GM18909 (cell line): Measurements from ENCODE around the gene CDH12.
"Not testable (repeated sequence)": the region's sequence is repeated elsewhere in the genome, so short reads cannot be mapped to it uniquely, and the experiment has no call there.

Experiments used
- ATAC-seq: cut with Tn5 transposase; IDR thresholded peaks from one replicate; pipeline ENCODE4 v1.9.1; 2021; ENCODE audit warnings: mild to moderate bottlenecking; ENCODE audit not compliant: unreplicated experiment, poor library complexity

Gene CDH12

DNA sequence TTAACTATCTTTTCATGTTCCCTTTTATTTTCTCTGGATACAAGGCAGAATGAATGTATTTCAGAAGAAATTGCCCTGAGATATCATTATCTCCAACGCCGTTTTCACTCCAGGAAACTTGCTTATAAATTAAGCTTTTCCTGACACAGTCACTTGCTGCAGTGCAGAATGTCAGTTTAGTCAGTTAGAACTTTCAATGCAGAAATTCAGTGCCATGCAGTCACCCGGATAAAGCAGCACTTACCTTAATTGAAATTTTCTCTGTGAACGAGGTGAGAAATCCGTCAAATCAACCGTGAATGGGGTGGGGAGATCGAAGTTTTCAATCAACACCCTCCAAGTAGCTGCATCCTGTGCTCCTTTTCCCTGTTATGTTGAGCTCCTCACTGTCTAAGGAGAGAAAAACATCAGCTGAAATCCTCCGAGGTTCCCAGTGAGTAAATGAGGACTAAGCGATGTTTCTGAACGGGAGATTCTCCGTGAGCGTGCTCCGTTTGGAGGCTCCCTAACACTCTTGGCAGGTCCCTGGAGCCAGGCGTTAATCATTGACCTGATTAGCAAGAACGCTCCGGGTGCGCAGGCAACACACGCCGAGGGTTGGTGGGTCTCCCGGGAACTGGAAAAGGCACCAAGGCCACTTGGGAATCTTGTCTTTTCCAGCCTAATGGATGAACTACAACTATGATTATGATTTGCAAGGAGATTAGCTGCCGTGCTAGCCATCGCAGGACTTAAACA, 640.7 kb downstream of the CDH12 start:
- ATAC-seq: not testable (repeated sequence)

DNA sequence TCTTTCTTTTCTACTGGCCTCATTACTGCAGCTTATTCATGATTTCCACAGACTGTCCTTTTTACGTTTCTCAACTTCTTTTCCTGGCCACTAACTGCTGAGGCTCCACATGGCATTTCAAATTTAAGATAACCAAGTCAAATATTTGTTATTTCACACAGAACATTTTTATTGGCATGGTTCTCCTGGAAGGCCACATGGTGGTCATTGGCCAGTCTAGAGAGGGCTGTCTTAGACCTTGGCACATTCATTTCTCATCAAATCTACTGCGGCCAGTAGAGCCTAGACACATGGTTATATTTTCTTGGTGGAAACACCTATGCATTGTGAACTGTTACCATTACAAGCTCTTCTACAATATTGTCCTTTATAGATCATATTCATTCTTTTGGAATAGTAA, 644.7 kb downstream of the CDH12 start:
- ATAC-seq: not testable (repeated sequence)

DNA sequence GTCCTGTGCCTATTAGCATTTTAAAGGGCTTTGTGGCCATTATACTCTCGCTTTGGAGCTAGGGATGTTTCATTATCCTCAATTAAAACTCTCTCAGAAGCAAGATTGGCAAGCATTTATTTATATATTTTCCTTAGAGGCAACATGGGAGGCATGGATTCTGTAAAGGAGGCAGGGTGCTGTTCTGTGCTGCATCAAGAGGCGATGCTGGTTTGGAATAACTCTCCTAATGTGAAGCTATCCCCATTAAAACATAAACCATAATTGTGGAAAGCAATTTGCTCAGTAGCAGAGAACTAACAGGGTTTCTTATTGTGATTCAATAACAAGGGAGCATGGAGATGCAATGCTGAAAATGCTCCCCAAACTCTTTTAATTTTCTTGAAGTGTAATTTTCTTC, 664.5 kb downstream of the CDH12 start:
- ATAC-seq: not testable (repeated sequence)

DNA sequence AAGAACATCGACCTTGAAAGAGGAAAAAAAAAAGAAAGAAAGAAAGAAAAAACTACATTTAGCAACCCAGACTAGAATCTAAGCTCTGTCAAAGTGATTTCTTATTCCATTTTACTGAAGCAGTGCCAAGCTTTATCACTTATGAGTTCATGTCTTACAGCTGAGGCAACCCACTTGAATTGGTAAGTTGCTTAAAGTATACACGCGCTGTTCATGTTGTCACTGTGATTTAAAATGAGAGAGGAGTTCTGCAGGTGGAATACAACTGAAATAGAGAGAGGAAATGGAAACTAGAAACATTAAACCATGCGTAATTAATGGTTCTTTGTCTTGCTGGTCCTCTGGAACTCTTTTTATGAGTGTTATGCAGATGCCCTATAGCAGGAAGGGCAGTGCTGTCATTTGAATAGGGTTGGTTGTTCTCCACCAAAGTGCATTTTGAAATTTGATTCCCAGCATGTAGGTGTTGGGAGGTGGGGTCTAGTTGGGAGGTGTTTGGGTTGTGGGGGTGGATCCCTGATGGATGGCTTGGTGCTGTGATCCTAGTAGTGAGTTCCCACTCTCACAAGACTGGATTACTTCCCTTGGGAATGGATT, 665.4 kb downstream of the CDH12 start:
- ATAC-seq: not testable (repeated sequence)

DNA sequence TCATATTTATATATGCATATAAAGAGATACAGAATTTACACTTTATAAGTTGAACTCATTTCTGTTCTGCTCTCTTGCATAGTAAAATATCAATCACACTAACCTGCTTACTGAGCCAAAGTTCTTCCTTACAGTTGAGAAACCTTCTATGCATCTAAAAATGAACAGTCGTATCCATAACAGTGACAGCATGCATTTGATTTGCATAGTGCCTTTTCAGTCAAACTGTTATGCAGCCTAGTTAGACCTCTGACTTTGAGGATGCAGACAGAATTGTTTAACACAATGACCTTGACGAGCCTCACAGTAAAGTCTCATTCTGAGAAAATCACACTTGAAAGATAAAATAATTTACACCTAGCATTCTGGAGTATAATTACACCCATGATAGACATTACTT, 683.9 kb downstream of the CDH12 start:
- ATAC-seq: not testable (repeated sequence)

DNA sequence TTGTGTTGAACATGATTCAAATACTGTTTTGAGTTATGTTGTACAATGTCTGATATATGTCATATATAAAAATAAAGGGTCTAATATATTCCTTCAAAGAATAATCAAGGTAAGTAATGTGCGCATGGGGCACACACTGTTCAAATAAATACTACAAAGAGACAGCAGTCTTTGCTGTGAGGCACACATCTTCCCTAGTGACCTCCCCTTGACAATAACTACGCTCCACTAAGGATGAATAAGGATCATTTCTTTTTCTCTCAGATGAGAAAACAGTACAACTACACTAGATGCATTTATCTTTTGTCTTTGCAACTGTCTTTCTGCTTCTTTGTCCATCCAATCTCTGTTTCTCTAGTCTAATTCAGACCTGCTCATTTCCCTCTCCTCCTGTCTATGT, 684.4 kb downstream of the CDH12 start:
- ATAC-seq: not testable (repeated sequence)

DNA sequence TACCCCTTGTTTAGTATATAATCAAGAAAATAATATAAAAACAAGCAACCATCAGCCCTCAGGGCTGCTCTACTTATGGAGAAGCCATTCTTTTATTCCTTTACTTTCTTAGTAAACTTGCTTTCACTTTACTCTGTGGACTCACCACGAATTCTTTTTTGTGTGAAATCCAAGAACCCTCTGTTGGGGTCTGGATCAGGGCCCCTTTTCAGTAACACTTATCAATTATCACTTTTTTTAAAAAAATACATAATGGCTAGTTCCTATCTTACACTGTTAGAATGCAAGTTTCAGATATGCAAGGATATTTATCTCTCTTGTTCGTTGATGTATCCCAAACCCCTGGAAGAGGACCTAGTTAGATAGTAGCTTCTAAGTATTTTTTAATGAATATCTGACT, 687.2 kb downstream of the CDH12 start:
- not testable (repeated sequence) for ATAC-seq

DNA sequence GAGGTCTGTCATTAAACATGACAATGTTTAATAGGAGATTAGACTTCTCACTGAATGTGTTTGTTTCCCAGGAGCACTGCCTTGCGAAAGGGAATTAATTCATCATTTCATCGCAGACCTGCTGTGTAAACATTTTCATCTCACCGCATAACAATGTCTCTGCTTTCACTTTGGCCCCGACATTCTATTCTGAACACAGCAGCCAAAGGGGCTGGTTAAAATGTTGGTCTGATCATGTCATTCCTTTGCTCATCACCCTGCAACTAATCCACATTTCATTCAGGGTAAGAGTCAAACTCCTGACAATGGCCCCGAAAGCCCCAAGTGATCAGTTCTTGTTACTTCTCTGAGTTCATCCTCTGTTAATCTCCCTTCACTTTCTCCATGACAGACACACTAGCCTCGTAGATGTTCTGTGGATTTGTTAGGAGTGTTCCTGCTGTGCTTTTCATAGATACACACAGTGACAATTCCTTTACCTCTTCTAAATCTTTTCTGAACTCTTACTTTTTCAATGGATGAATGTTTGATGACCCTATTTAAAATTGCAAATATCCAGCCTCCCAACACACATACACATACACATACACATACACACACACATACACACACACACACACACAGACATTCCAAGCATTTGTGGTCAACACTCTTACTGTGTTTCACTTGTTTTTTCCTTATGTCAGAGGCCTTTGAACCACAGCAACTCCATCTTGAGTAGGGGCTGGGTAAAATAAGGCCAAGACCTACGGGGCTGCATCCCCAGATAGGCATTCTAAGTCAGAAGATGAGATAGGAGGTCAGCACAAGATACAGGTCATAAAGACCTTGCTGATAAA, 688.0 kb downstream of the CDH12 start:
- ATAC-seq: not testable (repeated sequence)

DNA sequence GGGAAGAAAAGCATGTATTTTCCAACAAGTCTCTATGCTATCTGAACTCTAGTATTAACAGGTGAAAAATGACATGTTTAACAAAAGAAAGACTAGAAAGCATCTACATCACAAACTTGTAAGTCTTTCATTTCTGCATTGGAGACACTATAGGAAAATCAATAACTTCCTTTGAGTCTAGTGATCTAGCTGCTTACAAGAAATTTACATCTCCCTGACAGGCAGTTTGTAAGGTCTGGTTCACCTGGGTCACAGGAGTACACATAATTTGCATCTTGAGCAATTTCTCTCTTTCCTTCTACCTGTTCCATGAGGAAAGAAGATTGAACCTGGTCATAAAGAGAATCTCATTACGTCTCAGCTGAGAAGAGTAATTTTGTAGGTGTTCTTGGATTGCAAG, 696.2 kb downstream of the CDH12 start:
- ATAC-seq: not testable (repeated sequence)

DNA sequence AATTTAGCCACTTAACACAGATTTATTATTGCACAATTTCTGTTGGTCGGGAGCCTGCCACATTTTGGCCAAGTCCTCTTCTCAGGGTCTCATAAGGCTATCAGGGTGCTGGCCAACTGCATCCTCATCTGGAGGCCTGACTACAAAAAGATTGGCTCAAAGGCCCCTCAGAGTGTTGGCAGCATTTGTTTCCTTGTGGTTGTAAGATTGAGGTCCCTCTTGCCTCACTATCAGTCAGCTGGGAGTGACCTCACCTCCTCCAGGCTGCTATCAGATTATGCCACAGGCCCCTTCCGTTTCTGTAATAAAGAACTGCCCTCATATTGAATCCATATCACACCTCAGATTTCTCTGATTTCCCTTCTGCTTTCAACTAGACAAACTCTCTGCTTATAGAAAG, 698.4 kb downstream of the CDH12 start:
- not testable (repeated sequence) for ATAC-seq

DNA sequence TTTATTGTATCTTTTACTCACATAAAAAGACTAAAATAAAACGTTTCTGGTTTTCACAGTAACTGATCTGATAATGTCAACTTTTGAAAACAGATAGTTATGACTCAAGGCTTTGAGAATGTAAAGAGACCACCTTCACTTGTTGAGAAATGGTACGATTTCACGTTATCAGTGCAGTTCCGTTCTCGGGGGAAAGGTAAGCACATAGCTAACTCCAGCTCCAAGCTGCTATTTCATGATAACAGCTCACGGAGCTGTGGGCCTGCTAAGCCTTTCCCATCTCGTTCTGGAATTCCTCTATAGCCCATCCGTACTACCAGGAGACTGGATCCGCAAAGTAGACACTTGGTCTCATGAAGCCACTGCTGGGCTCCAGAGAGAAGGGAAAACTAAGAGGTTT, 701.3 kb downstream of the CDH12 start:
- ATAC-seq: not testable (repeated sequence)

DNA sequence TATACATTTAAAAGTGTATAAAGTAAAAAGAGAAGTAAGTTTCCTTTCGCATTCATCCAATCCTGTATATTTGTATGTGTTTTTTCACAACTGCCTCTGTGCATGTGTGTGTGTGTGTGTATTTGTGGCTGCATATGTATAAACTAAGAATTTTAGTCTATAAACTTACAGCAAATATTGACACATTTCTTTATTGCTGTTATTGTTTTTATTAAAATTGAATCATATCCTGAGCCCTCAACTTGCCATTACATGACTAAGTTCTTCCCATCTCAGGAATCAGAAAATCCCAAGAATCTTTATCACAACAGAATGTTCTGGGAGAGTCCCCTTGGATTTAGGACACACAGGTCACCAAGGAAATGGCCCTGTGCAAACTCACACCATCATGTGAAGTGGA, 712.7 kb downstream of the CDH12 start:
- ATAC-seq: not testable (repeated sequence)

DNA sequence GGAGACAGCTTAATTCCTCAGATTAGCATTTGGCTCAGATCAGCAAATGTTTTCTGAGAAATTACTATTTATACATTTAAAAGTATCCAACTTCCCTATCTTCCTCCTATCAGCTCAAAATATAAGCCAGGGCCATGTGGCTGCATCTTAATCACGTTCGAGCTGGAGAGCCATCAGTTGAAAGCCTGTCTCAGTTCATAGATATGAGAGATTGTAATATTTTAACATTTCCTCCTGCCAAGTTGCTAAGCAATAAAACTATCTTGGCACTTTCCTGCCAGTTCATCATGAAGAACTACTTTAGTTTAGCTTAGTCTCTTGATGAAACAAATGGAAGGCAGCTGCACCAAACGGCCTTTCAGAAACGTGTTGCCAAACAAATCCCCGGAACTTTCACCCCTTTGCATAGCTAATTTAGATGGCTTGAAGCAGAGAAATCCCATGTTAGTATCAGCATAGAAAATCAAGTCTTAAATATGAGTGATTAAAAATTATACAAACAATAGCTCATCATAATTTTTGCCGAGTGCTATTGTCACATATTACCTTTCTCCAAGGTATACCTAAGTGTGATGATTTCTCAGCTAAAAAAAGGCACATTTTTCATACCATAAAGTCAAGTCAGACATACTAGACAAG, 713.4 kb downstream of the CDH12 start:
- not testable (repeated sequence) for ATAC-seq

DNA sequence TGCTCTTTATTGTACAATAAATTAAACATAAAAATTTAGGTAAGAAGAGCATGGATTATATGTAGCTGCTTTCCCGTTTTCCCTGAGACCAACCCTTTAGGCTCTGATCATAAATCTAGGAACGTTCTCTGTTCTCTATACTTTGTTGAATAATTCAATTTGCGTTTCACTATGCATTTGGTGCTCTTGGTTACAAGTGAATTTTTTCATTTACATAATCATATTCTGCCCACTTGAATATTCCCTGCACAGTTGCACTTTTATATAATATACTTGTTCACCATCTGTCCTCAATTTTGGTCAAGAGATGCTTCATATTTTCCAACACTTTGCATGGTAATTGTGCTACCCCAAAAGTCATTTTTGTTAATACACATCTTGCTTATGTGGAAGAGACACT, 741.8 kb downstream of the CDH12 start:
- ATAC-seq: no peak

DNA sequence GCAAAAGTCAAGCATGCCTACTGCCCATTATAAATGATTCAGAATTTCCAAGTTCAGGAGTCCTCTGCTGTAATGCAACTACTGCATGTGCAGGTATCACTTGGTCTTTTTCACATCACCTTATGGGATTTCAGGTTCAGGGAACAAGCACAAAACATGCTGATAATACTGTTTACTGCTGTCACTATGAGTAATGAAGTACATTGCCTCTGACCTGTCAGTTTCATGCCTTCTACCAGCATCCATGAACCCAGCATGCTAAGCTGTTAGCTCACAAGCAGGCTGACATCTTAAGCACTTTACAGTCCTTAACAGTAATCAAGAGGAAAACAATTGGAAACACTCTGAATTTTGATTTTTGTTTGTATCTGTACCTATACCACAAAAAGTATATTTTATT, 743.8 kb downstream of the CDH12 start:
- ATAC-seq: no peak

DNA sequence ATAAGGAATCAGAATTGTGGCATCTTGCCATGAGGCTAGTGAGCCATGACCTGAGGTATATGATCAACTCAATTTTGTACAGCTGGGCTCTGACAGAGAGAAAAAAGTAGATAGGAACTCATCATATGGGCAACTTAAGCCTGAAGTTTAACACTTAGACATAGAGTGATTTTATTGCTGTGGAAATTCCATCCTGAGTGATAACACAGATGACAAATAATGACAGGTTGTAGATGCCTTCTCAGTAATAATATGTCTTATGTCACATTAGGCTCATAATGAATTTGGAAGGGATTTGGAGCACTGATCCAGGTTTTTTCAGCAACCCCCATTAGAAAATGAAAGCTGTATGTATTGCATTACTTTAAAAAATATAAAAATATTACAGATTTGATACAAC, 744.6 kb downstream of the CDH12 start:
- ATAC-seq: no peak

DNA sequence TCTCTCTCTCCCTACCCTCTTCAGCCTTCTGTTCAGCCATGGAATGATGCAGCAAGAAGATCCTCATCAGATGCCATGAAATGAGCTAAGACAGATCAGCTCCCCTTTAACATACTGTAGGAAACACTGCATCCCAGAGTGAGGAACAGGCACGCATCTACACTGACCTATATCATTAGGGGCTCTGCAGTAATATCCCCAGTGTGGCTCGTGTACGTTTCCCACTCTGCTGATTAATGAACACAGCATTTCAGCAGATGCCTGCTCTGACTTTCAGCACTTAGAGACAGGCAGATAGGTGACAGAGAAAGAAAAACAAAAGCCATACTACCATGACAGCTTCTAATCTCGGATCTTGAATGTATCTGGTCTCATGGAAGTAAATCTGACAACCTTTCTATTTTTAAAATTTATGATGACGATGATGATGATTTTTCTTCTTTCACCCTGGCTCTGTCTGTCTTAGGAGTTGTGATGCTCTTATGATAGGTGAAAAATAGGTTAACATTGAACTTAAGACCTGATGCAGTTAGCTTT, 750.3 kb downstream of the CDH12 start:
- ATAC-seq: no peak

DNA sequence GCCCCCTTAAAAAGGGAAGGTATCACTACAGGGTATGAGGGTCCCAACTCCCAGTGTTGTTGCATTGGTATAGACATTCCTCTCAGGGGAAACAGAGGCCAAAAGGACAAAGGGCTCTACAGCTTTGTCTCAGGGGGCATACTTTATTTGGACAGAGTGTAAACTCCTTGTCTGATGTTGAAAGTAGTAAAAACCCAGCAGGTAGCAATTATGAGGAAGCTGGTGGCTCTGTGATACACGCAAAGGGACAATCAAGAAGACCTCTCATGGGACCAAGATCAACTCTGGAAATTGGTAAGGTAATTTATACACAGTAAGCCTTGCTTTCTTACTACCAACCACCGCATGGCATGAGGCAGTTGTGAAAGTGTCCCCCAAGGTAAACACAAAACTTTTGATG, 764.6 kb downstream of the CDH12 start:
- ATAC-seq: no peak

DNA sequence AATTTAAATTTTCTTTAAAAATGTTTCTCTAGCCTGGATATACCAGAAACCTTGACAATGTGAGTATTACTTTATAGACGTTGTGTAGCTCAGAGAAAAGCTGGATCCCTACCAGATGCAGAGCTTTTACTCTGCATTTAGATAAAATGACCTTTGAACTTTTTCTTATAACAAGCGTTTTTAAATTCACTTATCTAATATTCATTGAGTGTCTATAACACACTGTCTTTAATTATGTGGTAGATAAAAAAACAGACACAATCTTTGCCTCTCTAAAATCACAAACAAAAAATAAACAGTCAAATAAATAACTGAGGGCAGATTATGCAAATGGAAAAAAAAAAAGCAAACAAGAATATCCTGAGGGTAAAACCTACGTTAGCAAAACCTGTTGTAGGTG, 773.6 kb downstream of the CDH12 start:
- no peak for ATAC-seq

DNA sequence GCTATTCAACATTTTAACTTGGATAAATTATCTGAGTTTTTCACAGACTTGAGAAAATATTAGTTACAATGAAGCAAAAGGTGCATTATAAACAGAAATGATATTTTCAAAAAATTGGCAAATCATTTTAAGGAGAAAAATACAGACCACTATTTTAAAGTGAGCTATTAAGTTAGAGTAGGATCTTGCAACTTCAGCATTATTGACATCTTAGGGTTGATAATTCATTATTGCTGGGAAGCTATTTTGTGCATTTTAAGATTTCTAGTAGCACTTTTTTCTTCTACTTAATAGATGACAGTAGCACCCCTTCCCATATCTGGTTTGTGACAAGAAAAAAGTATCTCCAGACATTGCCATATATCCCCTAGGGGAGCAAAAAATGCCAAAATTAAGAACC, 774.1 kb downstream of the CDH12 start:
- no peak for ATAC-seq
